MM.1S (cell line): ENCODE results near the gene OTULINL.

Source experiments
- EZH2 ChIP-seq: fragments of 300-600 bp; sonication (generic); optimal IDR thresholded peaks from 2 replicates; pipeline ENCODE3; 2017; ENCODE audit warnings: low read depth, mild to moderate bottlenecking, antibody characterized with exemption, low read length, mixed read lengths
- EZH2phosphoT487 ChIP-seq: fragments of 300-600 bp; sonication (generic); IDR thresholded peaks from 2 replicates; pipeline ENCODE4 v1.6.1; 2018; ENCODE audit warnings: antibody characterized with exemption, low read length
- TF ChIP-seq, protein P1 (sequence below): fragments of 300-600 bp; sonication (generic); IDR thresholded peaks from 2 replicates; pipeline ENCODE4 v1.5.1; 2016; ENCODE audit warnings: antibody characterized with exemption, low read length, mixed read lengths

DNA sequence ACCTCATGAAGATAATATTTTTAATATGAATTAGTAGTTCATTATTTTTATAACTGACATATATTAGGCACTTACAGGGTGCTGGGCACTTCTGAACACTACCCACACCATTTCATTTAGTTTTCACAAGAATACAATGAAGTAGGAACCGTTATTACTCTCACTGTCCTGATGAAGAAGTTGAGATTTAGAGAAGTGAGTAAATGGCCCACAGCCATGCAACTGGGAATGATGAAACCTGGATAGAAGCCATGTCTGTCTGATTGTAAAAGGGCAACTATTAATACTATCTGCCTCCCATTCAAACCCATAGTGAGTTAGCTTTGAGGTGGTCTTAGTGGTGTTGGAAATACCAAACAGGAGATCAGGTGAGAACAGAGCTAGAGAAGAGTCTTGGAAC, 29.6 kb upstream of the OTULINL start:
- TF ChIP-seq, protein P1, sequence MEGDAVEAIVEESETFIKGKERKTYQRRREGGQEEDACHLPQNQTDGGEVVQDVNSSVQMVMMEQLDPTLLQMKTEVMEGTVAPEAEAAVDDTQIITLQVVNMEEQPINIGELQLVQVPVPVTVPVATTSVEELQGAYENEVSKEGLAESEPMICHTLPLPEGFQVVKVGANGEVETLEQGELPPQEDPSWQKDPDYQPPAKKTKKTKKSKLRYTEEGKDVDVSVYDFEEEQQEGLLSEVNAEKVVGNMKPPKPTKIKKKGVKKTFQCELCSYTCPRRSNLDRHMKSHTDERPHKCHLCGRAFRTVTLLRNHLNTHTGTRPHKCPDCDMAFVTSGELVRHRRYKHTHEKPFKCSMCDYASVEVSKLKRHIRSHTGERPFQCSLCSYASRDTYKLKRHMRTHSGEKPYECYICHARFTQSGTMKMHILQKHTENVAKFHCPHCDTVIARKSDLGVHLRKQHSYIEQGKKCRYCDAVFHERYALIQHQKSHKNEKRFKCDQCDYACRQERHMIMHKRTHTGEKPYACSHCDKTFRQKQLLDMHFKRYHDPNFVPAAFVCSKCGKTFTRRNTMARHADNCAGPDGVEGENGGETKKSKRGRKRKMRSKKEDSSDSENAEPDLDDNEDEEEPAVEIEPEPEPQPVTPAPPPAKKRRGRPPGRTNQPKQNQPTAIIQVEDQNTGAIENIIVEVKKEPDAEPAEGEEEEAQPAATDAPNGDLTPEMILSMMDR, result no peak
- TF ChIP-seq EZH2, result no peak
- no peak for TF ChIP-seq EZH2phosphoT487
